T-cell (primary cell): ENCODE measurements around the gene FCHSD2. TPM values are rescaled to one million over a fixed set of nuclear protein-coding genes. Genes with fewer than 3 reads are reported as not detected.

Source experiments
- ATAC-seq, 4 experiments: fragments of 200-7000 bp in 3 of 4; fragments of 150-1000 bp in 1 of 4; cut with Tn5 transposase; replicated peaks in 1 of 4; 1 replicate in 3 of 4; 2 replicates in 1 of 4; pipeline ENCODE4 v1.10.0; 2021; ENCODE audit warnings: moderate library complexity in 3 of 4, mild to moderate bottlenecking in 2 of 4, moderate number of reproducible peaks in 1 of 4
- CTCF ChIA-PET, 2 donors: fragments of 300-600 bp; sonication (Branson Sonifier 250); formaldehyde crosslinking; loops; one replicate each; lab custom pipeline; 2022; ENCODE audit warnings: antibody characterized with exemption in 2 of 2; lab: Charles Lee
- POLR2A ChIA-PET, 2 donors: fragments of 300-600 bp; sonication (Branson Sonifier 250); formaldehyde crosslinking; loops; one replicate each; lab custom pipeline; 2022; ENCODE audit warnings: antibody characterized with exemption in 2 of 2; lab: Charles Lee
- DNase-seq, 35 experiments: peaks; one replicate each; pipeline versions ENCODE4 v3.0.0 to v3.0.0-alpha.2; 2013 to 2023
- H3K27ac ChIP-seq: one replicate; pipeline ENCODE4 v1.5.1; 2013; ENCODE audit warnings: low read length
- H3K27me3 ChIP-seq, 2 experiments: replicated peaks in 1 of 2; 1 replicate in 1 of 2; 2 replicates in 1 of 2; pipeline versions ENCODE4 v1.6.1 to v1.7.0; 2013; ENCODE audit warnings: low read length in 1 of 2, mixed read lengths in 1 of 2; ENCODE audit not compliant: control insufficient read depth in 2 of 2, insufficient read depth in 2 of 2; ENCODE audit errors: extremely low read depth in 1 of 2
- H3K36me3 ChIP-seq, 2 donors: 1 replicate in 1 of 2; 2 replicates in 1 of 2; pipeline versions ENCODE4 v1.6.1 to v1.7.0; 2013; ENCODE audit warnings: low read length in 1 of 2; ENCODE audit not compliant: control insufficient read depth in 2 of 2, insufficient read depth in 1 of 2; ENCODE audit errors: extremely low read depth in 1 of 2
- H3K4me1 ChIP-seq, 2 experiments: 1 replicate in 1 of 2; 2 replicates in 1 of 2; pipeline versions ENCODE4 v1.6.1 to v1.7.0; 2013; ENCODE audit warnings: low read length in 2 of 2, mixed read lengths in 1 of 2; ENCODE audit not compliant: insufficient read depth in 2 of 2, control insufficient read depth in 1 of 2; ENCODE audit errors: extremely low read depth in 1 of 2
- H3K4me3 ChIP-seq, 2 donors: 1 replicate in 1 of 2; 2 replicates in 1 of 2; pipeline versions ENCODE4 v1.5.1 to v1.7.0; 2013; ENCODE audit warnings: mild to moderate bottlenecking in 2 of 2, low read length in 1 of 2, moderate library complexity in 1 of 2; ENCODE audit not compliant: control insufficient read depth in 1 of 2; ENCODE audit errors: extremely low read depth in 1 of 2
- H3K9me3 ChIP-seq: 2 replicates; pipeline ENCODE4 v1.7.0; 2013
- H3K27ac Mint-ChIP-seq, 2 donors: one replicate each; pipeline ENCODE4 v1.8.0; 2020 to 2021; ENCODE audit warnings: mild to moderate bottlenecking in 2 of 2, mixed read lengths in 2 of 2
- H3K27me3 Mint-ChIP-seq, 2 donors: one replicate each; pipeline ENCODE4 v1.8.0; 2021 to 2022; ENCODE audit warnings: mixed read lengths in 2 of 2
- H3K36me3 Mint-ChIP-seq: one replicate; pipeline ENCODE4 v1.8.0; 2021; ENCODE audit warnings: mixed read lengths
- H3K4me1 Mint-ChIP-seq, 3 donors: one replicate each; pipeline ENCODE4 v1.8.0; 2020 to 2022; ENCODE audit warnings: mixed read lengths in 3 of 3, mild to moderate bottlenecking in 1 of 3
- H3K4me3 Mint-ChIP-seq, 3 donors: one replicate each; pipeline ENCODE4 v1.8.0; 2020 to 2022; ENCODE audit warnings: mild to moderate bottlenecking in 3 of 3, mixed read lengths in 3 of 3, moderate library complexity in 3 of 3
- H3K9me3 Mint-ChIP-seq, 3 donors: one replicate each; pipeline ENCODE4 v1.8.0; 2020 to 2022; ENCODE audit warnings: mixed read lengths in 3 of 3
- WGBS: methylation state at CpG from one replicate; pipeline ENCODE4 v1.1.5; 2013; ENCODE audit warnings: missing lambda C conversion rate; ENCODE audit not compliant: insufficient coverage; 5-methylcytosine and 5-hydroxymethylcytosine counted together
- total RNA-seq, 35 experiments: library from RNA in 6 of 35; stranded (reverse) in 6 of 35; fragments of 120-200 nt in 1 of 35; gene quantifications; one replicate each; pipeline versions ENCODE4 v1.2.1 to v1.2.4 and lab custom pipeline; 2013 to 2026

Gene FCHSD2
- total RNA-seq, 5 donors from 2014 or later (not counting 1 experiment from before 2014, with no cell fraction given) = 37.0 to 53.8 (median 46.3) TPM

DNA sequence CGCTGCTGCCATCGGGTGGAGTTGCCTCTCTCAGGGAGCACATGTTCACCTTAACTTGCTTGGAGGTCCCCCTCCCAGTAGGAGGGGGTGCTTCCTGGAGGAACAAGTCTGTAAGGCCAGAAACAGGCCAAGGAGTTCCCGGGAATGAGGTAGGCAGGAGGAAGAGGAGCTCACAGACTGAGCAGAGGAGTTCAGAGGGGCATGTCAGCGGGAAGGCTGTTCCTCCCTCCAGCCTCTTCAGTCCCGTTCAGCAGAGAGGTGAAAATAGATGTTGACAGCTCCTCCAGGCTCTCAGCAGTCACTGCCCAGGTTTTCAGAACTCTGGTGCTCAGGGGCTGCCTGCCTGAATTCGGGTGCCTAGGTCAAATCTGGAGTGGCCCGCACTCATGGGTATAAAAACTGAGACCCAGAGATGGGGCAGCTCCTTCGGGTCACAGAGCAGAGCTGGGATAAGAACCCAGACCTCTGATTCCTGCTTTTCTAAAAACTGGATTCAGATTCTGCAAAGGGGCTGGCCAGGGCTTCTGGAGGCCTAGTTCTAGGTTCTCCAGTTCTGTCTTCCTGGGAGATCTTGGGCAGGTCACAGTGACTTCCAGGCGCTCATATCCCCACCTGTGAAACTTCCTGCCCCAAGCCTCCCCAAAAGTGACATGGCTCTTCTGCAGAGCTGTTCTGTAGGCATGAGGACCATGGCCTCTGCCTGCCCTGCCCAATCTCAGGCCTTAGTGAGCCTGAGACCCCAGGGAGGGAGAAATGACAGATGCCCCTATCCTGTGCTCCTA, 309.6 kb downstream of the FCHSD2 start:
- H3K4me1 Mint-ChIP-seq = peaks cover 0 to 14% (median 5%) of the 10 kb centered on the region in 3 donors
- no peak overlapping the region for H3K4me3 Mint-ChIP-seq
- H3K27me3 ChIP-seq = no peaks in the 10 kb centered on the region
- ATAC-seq = no peak
- H3K4me3 ChIP-seq = no peak overlapping the region
- H3K36me3 ChIP-seq = peaks cover 8 to 34% of the 10 kb centered on the region in 2 donors
- H3K4me1 ChIP-seq = peaks cover 0 to 8% of the 10 kb centered on the region in 2 experiments
- POLR2A ChIA-PET = no interaction called here
- WGBS = 90% methylated on average over 7 of the region's 9 CpGs
- H3K36me3 Mint-ChIP-seq = peaks cover 6% of the 10 kb centered on the region
- H3K27me3 Mint-ChIP-seq = no peaks in the 10 kb centered on the region
- H3K27ac Mint-ChIP-seq = peak overlapping the region; percentile 73 to 74
- CTCF ChIA-PET = interaction anchor here in 1 of 2 donors (0.6 to 2.6 kb wide), 9 partner anchors 8 to 345 kb away, joined by 3 to 24 read pairs (median 3); no protein-coding TSS in a partner anchor
- no peak for DNase-seq
- H3K27ac ChIP-seq = no peak overlapping the region
- no peaks in the 10 kb centered on the region for H3K9me3 Mint-ChIP-seq
- H3K9me3 ChIP-seq = no peaks in the 10 kb centered on the region

DNA sequence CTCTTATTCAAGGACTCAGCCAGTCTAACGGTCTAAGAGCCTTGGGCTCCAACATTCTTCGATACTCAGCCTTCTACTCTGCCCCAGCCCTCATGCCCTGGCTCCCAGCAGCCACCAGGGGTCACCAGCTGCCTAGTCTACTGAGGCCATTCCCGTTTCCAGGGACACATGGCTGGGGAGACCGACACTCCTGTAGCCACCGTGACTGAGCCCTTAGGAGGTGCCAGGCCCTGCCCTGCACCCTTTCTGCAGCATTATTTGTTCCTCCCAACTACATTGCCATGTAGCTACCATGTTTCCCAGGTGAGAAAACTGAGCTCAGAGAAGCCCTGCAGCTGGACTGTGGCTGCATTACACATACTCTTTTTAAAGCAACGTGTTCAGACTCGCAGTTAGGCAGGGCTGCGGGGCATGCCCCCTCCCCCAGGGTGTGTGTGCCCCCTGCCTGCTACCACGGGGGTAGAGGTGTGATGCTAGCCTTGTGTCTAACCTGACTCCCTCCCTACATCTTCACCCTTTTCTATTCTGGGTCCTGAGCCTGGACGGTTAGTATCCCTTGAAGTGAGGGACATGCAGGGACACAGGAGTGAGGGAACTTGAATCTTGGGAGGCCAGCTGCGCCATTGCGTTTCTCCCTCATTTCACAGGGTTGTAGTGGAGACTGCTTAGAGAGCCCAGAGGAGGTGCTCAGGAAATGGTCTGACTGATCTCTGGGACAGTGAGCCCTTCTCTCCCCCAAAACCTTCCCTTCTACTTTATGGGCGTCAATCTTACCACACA, 310.4 kb downstream of the FCHSD2 start:
- Histone ChIP-seq H3K27me3 (no peaks in the 10 kb centered on the region), H3K4me3 (no peak overlapping the region), H3K4me1 (peaks cover 0 to 15% of the 10 kb centered on the region in 2 experiments), H3K27ac (no peak overlapping the region), H3K36me3 (peaks cover 7 to 32% of the 10 kb centered on the region in 2 donors), H3K9me3 (no peaks in the 10 kb centered on the region)
- no peaks in the 10 kb centered on the region for H3K27me3 Mint-ChIP-seq
- POLR2A ChIA-PET = no interaction called here
- no peaks in the 10 kb centered on the region for H3K9me3 Mint-ChIP-seq
- no peak overlapping the region for H3K4me3 Mint-ChIP-seq
- 55% methylated on average over 5 of the region's 13 CpGs for WGBS
- H3K4me1 Mint-ChIP-seq = peaks cover 0 to 21% (median 8%) of the 10 kb centered on the region in 3 donors
- DNase-seq (peak in 30 of 35 experiments; percentile 25 to 70 (median 48)), ATAC-seq (peak; percentile 66 to 78 (median 68))
- peak overlapping the region; percentile 55 to 73 for H3K27ac Mint-ChIP-seq
- CTCF ChIA-PET = interaction anchor here in 1 of 2 donors (0.6 to 2.6 kb wide), 10 partner anchors 9 to 346 kb away, joined by 3 to 24 read pairs (median 3); no protein-coding TSS in a partner anchor
- H3K36me3 Mint-ChIP-seq = peaks cover 6% of the 10 kb centered on the region

DNA sequence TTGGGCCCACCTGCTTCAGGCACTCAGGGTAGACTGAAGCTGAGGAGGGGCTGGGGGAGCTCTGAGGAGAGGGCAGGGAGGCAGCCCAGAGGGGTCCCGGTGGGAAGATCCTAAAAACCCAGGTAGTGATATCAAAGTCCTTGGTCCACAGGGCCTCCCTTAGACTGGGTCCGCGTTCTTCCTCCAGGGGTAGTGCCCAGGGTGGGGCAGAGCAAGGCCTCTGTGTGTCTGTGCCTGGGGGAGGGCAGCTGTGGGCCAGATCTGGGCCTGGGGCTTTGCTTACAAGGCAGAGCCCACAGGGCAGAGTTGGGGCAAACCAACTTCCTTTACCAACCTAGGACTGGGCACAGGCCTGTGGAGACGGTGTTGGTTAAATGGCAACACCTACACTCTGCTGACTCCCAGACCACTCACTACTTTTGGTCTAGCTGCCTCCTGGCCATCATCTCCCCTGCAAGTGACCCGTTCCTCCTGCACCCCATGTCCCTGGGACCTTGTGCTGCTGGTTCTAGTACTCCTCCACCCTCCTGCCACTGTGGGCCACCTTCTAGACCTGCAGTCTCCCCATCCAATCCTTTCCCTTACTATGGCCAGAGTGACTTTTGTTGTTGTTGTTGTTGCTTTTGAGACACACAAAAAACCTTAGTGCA, 312.1 kb downstream of the FCHSD2 start:
- H3K27ac ChIP-seq = no peak overlapping the region
- H3K4me1 ChIP-seq = peaks cover 0 to 15% of the 10 kb centered on the region in 2 experiments
- Mint-ChIP-seq H3K9me3 (no peaks in the 10 kb centered on the region), H3K4me1 (peaks cover 0 to 23% (median 8%) of the 10 kb centered on the region in 3 donors), H3K4me3 (no peak overlapping the region), H3K27ac (peak overlapping the region in 1 of 2 donors; percentile 73), H3K36me3 (peaks cover 4% of the 10 kb centered on the region), H3K27me3 (no peaks in the 10 kb centered on the region)
- ATAC-seq (no peak), DNase-seq (no peak)
- no peak overlapping the region for H3K4me3 ChIP-seq
- WGBS = 98% methylated on average over 4 of the region's 5 CpGs
- peaks cover 7 to 46% of the 10 kb centered on the region in 2 donors for H3K36me3 ChIP-seq
- ChIA-PET CTCF (interaction anchor here in 1 of 2 donors (0.6 kb wide), 2 partner anchors 45 to 114 kb away, joined by 3 to 4 read pairs; no protein-coding TSS in a partner anchor), POLR2A (no interaction called here)
- no peaks in the 10 kb centered on the region for H3K27me3 ChIP-seq
- no peaks in the 10 kb centered on the region for H3K9me3 ChIP-seq

DNA sequence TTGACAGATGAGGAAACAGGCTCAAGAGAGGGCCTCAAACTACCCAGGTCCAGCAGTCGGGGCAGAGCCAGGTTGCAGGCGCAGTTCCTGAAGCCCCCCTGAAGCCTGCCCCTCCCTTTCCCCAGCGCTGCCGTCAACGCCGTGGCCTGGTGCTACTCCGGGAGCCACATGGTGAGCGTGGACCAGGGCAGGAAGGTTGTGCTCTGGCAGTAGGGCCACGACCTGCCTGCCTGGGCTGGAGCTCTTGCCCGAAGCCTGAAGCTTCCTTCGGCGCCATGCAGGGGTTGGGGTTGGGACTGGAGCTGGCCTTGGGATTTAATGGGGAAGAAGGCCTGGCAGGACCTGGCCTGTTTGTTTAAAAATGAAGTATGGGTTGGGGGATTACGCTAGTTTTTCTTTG, 312.9 kb downstream of the FCHSD2 start:
- ChIA-PET POLR2A (no interaction called here), CTCF (no interaction called here)
- Mint-ChIP-seq H3K4me3 (no peak overlapping the region), H3K9me3 (no peaks in the 10 kb centered on the region), H3K36me3 (peaks cover 7% of the 10 kb centered on the region), H3K4me1 (peaks cover 0 to 23% (median 8%) of the 10 kb centered on the region in 3 donors), H3K27me3 (no peaks in the 10 kb centered on the region), H3K27ac (peak overlapping the region in 1 of 2 donors; percentile 73)
- peaks cover 7 to 52% of the 10 kb centered on the region in 2 donors for H3K36me3 ChIP-seq
- no peak overlapping the region for H3K27ac ChIP-seq
- H3K27me3 ChIP-seq = no peaks in the 10 kb centered on the region
- no peak overlapping the region for H3K4me3 ChIP-seq
- H3K9me3 ChIP-seq = no peaks in the 10 kb centered on the region
- DNase-seq = no peak
- 98% methylated on average over 11 of the region's 13 CpGs for WGBS
- no peak for ATAC-seq
- H3K4me1 ChIP-seq = peaks cover 0 to 15% of the 10 kb centered on the region in 2 experiments

DNA sequence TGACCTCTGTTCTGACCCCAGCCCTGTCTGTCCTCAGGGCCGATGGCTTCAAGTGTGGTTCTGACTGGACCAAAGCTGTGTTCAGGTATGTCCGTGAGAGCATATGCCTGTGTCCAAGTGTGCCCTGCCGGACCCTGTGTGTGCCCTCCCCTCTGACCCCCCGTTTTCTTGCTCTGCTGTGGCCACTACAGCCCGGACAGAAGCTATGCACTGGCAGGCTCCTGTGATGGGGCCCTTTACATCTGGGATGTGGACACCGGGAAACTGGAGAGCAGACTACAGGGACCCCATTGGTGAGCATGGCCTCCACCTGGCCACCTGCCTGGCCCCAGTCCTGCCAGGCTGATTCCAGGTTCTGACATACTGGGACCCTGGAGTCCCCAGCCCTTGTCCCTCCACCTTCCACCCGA, 313.4 kb downstream of the FCHSD2 start:
- CTCF ChIA-PET = no interaction called here
- Histone ChIP-seq H3K9me3 (no peaks in the 10 kb centered on the region), H3K27ac (peak overlapping the region; percentile 68), H3K36me3 (peaks cover 7 to 57% of the 10 kb centered on the region in 2 donors), H3K4me3 (no peak overlapping the region), H3K27me3 (no peaks in the 10 kb centered on the region), H3K4me1 (peaks cover 0 to 15% of the 10 kb centered on the region in 2 experiments)
- Mint-ChIP-seq H3K27ac (peak overlapping the region; percentile 23), H3K4me1 (peaks cover 4 to 23% (median 8%) of the 10 kb centered on the region in 3 donors), H3K9me3 (no peaks in the 10 kb centered on the region), H3K36me3 (peaks cover 7% of the 10 kb centered on the region), H3K27me3 (no peaks in the 10 kb centered on the region), H3K4me3 (no peak overlapping the region)
- ATAC-seq (no peak), DNase-seq (no peak)
- POLR2A ChIA-PET = no interaction called here
- 96% methylated on average over 7 of the region's 7 CpGs for WGBS
